ENCODE measurements around the gene HGF.
A peak's percentile ranks its signal among the peaks of the same experiment; 100 is the strongest.
"Not testable (repeated sequence)": the region's sequence is repeated elsewhere in the genome, so short reads cannot be mapped to it uniquely, and the experiment has no call there.

The HGF gene

GRCh38 chr7:81776161-81776560 is 6.3 kb upstream of the HGF start:
- no peak for DNase-seq (ENCODE audit: low read depth, low spot score)

- DNase-seq (ENCODE audit: low read depth, low spot score) = no peak
Observed at GRCh38 chr7:81775560-81775959, 5.7 kb upstream of the HGF start.

GRCh38 chr7:81774551-81774950 is 4.7 kb upstream of the HGF start:
- DNase-seq (ENCODE audit: low read depth, low spot score) = no peak

GRCh38 chr7:81770728-81771223 is 929 bp upstream of the HGF start:
- DNase-seq (ENCODE audit: low read depth, low spot score) = no peak

- no peak for DNase-seq (ENCODE audit: low read depth, low spot score)
Observed at GRCh38 chr7:81768951-81769778, 682 bp downstream of the HGF start.

DNA sequence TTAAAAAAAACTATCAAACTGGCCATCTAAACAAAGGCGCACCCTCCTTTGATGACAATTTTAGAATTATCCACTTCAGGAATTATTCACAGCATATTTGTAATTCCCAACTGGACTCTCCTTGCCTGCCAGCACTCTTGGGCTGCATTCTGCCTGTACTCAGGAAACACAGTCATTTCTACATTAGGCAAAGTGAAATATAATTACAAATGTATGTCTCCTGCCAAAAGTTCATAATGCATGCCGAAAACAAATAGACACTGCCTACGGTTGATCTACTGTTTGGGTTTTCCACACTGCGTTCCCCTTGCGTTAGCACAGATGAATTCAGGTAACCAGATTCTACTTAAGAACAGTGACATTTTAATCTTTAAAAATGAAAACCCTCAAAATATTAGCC is 1.9 kb downstream of the HGF start:
- DNase-seq (ENCODE audit: low read depth, low spot score) = no peak

DNA sequence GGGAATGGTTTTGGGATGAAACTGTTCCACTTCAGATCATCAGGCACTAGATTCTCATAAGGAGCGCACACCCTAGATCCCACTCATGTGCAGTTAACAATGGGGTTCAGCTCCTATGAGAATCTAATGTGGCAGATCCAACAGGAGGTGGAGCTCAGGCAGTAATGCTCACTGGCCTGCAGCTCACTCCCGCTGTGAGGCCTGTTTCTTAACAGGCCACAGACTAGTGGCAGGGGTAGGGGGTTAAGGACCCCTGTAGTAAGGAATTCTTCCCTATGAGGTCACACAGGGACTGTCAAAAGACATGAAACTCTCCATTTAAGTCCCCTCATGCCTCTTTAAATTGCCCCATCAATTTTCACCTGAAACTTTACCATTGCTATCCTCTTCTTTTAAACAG is 8.0 kb downstream of the HGF start:
- no peak for DNase-seq (ENCODE audit: low read depth, low spot score)

DNA sequence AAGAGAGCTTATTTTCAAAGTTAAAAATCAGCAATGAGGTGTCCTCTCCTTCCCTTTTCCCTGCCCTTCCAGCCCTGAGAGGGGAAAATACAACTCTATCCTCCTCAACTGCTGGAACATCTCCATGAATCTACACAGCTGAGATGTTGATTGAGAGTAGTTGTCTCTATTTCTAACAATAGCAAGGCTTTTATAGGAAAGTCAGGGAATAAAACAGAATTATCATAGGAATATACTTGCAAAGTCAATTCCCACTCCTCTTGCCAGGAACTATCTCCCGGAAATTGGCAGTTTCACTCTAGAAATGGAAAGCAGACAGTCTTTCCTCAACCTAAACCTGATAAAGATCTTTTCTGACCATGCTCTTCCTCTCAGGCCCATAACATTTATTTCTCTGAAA is 8.8 kb downstream of the HGF start:
- DNase-seq (ENCODE audit: low read depth, low spot score) = no peak

DNA sequence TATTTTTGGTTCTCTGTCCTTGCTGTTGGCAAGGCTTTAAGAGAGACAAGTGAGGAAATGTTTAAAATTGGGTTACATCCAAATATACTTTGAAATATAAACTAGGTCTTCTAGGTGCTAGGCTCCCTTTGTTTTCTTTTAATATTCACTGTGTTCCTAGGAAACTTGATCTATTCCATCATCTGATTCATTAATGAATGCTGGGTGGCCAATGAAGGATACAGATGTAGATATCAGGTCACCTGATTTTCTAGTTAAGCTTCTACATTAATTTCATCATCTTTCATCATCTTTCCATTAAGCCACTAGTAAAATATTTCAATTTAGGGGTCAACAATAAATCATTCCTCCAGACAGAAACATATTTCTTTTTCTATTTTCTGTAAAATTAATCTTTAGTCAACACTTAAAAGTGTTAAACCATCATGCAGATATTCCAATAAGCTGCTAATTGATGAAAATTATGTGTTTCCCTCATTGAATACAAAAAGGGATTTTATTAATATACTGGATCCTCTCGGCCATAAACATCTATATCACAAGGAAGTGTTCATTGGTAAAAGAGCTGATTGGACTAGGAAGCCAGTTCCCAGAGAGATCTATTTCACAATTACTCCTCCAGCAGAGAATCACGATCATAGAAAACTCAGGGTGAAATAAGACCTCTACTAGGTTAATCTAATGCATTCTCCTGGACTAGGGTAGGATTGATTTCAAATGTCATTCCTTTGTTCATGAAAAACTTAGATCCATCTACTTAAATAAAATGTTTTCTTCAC is 14.7 kb downstream of the HGF start:
- DNase-seq (ENCODE audit: low read depth, low spot score) = no peak

DNA sequence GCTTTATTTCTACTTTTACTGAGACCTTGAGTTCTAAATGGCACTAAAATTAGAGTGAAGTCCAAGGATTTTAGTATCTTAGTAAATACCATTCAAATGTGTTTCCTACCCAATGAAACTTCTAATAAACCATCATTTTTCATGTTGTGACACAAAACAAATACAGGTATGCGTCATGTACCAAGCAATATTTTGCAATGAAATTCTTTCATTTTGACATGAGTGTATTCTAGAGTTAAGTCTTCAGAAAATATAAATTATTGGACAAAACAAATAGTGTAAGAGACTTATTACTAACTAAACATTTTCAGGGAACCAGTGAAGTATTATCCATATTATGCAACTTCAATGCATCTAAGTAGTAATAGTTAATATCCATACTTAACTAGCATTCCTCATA is 16.5 kb downstream of the HGF start:
- DNase-seq (ENCODE audit: low read depth, low spot score) = no peak

DNA sequence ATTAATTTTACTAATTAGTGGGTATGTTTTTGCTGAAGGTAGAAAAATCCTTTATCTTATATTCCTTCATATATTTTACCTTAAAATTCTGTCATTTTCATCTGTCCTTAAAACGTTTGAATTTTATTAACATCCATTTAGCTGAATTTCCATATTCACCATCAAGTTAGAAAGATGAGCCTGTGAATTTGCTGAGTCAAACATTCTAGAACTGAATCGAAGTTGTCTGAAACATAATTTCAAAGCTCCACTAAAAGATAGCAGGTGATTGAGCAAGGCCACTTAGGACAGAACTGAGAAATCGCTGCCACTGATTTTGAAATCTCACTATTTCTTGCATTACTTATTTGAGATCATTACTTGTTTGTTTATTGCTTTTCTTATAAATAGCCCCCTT is 17.5 kb downstream of the HGF start:
- no peak for DNase-seq (ENCODE audit: low read depth, low spot score)

DNA sequence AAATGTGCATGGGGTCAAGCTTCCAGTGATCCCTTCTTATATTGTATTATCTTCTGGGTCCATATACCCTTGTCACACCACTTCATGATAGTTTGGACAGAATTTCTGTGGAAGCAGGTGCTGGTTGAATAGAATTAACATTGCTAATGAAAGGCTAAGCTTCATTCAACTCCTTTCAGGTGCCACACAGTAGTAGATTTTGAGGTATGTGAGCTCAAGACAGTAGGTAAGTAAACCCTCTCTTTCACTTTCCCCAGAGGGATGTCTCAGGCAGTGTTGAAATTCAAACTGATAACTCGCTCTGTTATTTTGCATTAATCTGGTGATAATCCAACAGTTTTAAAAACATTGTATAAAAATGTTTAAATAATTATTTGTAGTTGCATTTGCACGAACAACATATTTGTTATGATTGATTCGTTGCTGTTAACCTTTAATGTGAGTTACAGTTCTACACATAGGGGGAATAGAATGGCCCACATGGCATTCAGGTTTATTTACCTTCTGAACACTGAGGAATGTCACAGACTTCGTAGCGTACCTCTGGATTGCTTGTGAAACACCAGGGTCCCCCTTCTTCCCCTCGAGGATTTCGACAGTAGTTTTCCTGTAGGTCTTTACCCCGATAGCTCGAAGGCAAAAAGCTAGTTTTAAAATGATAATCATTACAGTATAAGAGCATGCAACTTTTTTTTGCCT is 18.1 kb downstream of the HGF start:
- DNase-seq (ENCODE audit: low read depth, low spot score) = no peak

DNA sequence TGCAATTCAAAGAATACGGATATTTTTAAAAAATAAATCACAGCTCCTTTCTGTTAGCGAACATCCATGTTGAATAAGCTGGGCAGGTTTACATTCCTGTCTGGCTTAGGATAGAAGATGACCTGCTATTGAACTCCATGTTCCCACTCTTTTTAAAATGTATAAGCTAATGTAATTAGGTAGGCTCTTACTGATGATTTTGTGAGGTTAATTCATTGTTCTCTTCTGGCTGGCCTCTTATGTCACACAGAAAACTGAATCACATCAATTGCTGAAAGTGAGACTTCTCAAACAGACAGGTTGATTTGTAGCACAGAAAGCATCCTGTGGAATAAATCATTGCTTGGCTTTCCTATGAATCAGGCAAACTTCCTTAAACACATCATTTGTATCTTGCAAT is 24.2 kb downstream of the HGF start:
- no peak for DNase-seq (ENCODE audit: low read depth, low spot score)

DNA sequence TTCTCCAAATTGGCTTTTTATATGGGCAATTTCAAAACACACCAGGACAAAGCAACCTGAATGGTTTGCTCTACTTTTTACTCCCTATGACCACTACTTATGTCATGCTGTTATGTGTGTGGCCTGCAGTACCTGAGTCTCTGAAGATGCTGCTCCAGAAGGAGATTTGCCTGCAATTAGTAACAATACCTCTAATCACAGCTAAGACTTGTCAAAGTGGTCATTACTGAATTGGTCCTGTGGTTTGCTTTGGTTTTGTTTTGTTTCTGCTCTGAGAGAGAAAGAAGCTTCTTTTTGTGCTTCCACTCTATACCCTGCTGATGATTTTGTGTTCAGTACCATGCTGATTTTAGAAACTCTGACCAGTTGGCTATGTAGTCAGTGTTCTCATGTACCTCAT is 25.5 kb downstream of the HGF start:
- DNase-seq (ENCODE audit: low read depth, low spot score) = no peak

DNA sequence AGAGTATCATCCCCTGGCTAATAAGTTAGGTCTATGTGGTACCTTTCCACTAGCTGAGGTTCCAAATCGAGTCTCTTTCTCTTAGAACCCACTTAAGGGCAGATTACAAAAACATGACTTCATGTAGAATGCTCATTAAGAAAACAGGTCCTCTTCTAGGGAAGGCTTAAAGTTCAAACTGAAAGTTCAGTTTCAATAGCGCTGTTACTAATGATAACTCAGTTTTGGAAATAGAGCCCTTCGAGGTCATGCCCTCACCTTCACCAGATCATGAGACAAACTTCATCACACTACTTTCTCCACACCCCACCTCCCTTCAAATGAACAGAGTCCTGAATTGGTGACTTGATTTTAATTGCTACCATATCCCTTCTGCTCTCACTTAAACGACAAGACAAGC is 26.2 kb downstream of the HGF start:
- no peak for DNase-seq (ENCODE audit: low read depth, low spot score)

DNA sequence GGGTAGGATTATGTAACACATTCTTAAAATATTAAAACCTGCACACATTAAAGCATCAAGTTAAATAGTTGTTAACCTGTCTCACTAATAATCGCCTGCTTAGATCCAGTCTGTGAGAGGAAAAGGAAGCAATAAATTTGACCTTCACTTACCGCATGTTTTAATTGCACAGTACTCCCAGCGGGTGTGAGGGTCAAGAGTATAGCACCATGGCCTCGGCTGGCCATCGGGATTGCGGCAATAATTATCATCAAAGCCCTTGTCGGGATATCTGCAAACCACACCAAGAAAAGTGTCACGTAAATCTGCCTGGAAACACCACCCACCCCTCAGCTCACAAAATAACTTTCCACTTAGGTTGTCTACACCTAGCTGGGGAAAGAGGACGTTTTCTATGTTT is 26.6 kb downstream of the HGF start:
- DNase-seq (ENCODE audit: low read depth, low spot score) = no peak

DNA sequence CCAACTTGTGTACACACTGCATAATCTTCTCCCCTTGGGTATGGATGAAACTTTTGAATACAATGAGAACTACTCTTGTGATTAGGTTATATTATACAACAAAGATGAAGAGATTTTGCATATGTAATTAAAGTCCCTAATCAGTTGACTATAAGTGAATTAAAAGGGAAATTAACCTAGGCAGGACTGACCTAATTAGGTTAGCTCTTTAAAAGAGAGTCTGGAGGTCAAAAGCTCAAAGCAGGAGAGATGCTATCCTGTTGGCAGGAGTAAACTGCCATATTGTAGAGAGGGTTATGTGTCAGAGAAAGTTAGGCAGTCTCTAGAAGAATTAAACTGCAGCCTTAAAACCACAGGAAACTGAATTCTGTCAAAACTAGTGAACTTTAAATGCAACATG is 29.4 kb downstream of the HGF start:
- DNase-seq (ENCODE audit: low read depth, low spot score) = no peak

DNA sequence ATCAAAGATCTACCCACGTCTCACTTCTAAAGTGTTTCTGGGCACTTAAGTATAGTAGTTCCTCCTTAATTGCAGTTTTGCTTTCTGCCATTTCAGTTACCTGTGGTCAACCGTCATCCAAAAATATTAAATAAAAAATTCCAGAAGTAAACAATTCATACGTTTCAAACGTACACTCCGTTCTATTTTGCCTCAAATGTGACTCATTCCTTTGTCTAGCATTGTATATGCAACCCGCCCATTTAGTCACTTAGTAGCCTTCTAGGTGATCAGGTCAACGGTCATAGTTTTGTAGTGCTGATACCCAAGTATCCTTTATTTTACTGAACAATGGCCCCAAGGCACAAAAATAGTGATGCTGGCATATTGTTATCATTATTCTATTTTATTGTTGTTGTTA is 33.8 kb downstream of the HGF start:
- no peak for DNase-seq (ENCODE audit: low read depth, low spot score)

DNA sequence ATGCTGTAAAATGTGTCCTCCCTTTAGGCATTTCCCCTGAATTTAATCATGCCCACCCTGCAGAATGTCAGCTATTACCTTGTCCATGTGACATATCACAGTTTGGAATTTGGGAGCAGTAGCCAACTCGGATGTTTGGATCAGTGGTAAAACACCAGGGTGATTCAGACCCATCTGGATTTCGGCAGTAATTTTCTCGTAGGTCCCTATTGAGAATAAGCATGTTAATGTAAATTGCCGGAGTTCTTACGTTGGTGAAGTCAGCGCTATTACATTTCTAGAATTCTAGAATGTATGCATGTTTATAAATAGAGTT is 44.1 kb downstream of the HGF start:
- DNase-seq (ENCODE audit: low read depth, low spot score) = peak; percentile 18

DNA sequence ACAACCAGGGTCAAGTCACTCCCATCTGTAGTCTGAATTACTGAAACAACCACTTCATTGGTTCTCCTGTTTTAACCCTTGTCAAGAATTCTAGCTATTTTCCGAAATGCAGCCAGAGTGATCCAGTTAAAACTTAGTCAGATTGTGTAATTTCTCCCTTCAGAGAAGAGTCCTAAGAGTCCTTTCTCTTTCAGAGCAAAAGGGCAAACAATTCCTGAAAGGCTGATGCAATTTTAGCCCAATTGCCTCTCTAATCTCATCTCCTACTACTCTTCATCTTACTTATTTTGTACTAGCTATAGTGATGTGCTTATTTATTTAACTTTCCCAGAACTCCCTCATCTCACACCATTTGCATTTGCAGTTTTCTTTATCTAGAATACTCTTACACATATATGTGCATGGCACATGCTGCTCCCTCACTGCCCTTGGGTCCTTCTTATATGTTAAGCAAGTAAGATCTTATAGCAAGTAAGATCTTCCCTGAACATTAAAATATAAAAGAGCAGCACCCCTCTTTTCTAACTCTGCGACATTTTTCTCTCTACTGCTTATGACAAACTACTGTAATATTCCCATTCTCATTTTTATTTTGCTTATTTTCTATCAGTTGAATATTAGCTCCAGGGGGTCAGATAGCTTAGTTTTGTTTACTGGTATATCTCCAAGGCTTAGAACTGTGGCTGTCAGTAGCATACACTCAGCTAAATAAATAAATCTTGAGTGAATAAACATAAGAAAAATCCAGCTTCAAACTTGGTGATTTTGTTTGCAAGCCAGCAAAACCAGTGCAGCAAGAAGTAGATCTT is 44.6 kb downstream of the HGF start:
- no peak for DNase-seq (ENCODE audit: low read depth, low spot score)

DNA sequence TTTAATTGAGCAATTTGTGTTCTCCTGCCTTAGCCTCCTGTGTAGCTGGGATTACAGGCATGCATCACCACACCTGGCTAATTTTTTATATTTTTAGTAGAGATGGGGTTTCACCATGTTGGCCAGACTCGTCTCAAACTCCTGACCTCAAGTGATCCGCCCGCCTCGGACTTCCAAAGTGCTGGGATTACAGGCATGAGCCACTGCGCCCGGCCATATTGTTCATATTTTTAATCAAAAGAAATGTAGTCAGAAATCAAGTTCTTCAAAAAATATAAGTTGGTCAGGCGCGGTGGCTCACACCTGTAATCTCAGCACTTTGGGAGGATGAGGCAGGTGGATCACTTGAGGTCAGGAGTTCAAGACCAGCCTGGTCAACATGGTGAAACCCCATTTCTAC is 47.6 kb downstream of the HGF start:
- DNase-seq (ENCODE audit: low read depth, low spot score) = not testable (repeated sequence)

DNA sequence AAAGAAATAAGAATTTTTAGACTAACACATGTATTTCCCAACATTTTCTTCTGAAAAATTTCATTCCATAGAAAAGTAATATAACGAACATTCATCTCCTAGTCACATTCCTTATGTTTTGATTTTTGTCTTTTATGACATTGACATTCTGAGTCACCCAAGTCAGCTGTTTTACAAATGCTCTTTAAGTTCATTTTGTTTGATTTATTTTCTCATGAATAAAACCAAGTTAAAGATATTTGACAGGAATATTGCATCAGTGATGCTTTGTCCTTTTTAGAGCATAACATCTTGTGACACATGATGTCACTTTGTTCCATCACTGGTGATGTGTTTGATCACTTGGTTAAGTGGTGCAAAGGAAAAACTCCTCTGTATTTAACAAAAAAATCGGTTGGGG is 48.4 kb downstream of the HGF start:
- no peak for DNase-seq (ENCODE audit: low read depth, low spot score)

Measured in smooth muscle cell of the brain vasculature (primary cell).